ENCODE measurements around the gene TTC34.

- TF ChIP-seq POLR2A (IDR thresholded peaks at IDR 0.05; ENCODE audit: low read length) (no peak), GATA1 (IDR thresholded peaks at IDR 0.05; ENCODE audit: low read depth, low read length) (no peak)
These were observed 190.4 kb downstream of the TTC34 start for GRCh38 chr1:2611031-2611501.
